ENCODE results near the gene ATXN7. TPM values are rescaled to one million over a fixed set of nuclear protein-coding genes. Genes with fewer than 3 reads are reported as not detected.

The ATXN7 gene
- polyA plus RNA-seq, 3 donors: 2.7 to 29.5 (median 3.2) TPM

DNA sequence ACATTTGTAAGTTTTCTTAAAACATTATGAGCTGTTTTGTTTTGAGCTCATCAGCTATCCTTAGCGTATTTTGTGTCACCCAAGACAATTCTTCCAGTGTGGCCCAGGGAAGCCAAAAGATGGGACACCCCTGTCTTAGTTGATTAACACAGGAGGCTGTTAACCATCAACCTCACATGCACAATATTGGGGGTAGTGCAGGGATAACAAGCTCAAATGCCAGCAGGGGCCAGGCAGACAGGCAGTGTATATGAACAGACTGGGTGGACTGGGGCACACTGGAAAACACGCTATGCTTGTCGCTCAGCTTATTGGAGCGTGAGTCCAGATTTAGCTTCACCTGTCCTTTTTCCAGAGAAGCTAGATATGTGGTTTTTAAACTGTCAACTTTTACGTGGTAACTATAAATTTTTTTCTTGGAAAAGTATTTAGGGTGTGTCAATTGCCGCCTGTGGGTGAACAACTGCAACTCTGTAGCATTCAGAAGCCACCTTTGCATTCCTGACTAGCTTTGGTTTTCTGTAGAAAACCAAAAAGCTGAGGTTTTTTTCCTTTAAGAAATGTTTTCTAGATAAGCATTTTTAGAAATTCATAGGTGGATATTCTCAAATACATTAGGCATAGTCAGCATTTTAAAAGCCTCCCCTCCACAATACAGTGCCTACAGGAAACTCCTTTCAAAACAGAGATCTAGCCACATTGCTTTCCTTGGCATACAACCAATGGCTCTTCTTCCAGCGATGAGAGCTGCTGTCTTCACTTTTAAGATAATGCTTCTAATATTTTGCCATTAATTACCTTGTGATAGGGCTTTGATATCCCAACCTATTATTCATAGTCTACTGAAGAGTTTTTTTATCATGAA is 145.1 kb downstream of the ATXN7 start:
- H2AFZ ChIP-seq (ENCODE audit: insufficient read depth, low read depth, low read length, poor library complexity, severe bottlenecking): no peak overlapping the region
- peak overlapping the region; percentile 19 for H3K9ac ChIP-seq (ENCODE audit: insufficient read depth, low read length, poor library complexity, severe bottlenecking)
- no peak for DNase-seq
- 79% methylated on average over 4 of the region's 7 CpGs for WGBS (ENCODE audit: insufficient coverage)
- peaks cover 80% of the 10 kb centered on the region for H4K20me1 ChIP-seq (ENCODE audit: insufficient read depth, low read length)
- peaks cover 5 to 15% of the 10 kb centered on the region in 2 donors for H3K4me1 ChIP-seq (ENCODE audit: control insufficient read depth in 1 of 2, insufficient read depth in 2 of 2, low read length in 2 of 2)
- peaks cover 90 to 100% of the 10 kb centered on the region in 2 donors for H3K36me3 ChIP-seq (replicated peaks in 1 of 2; ENCODE audit: control insufficient read depth in 1 of 2, insufficient read depth in 2 of 2, low read length in 2 of 2)
- peaks cover 19% of the 10 kb centered on the region for H3K79me2 ChIP-seq (ENCODE audit: insufficient read depth, low read length)
- Mint-ChIP-seq H3K27me3 (ENCODE audit: low read depth in 3 of 3) (no peaks in the 10 kb centered on the region), H3K4me3 (no peak overlapping the region), H3K27ac (peak overlapping the region in 5 of 7 donors; percentile 16 to 77 (median 70)), H3K36me3 (peaks cover 59% of the 10 kb centered on the region in 2 donors), H3K9me3 (no peaks in the 10 kb centered on the region), H3K4me1 (peaks cover 8% of the 10 kb centered on the region)
- H3K27ac ChIP-seq (ENCODE audit: low read depth in 1 of 2, low read length in 2 of 2): peak overlapping the region in 1 of 2 donors; percentile 74
- H3K4me3 ChIP-seq (replicated peaks in 1 of 3; ENCODE audit: low read depth in 2 of 3, low read length in 3 of 3): no peak overlapping the region
- intact Hi-C loops (cut with micrococcal nuclease): no loop called here
- no peaks in the 10 kb centered on the region for H3K27me3 ChIP-seq (ENCODE audit: control insufficient read depth in 2 of 2, insufficient read depth in 2 of 2, low read length in 2 of 2)
- H3K9me3 ChIP-seq (replicated peaks in 1 of 2; ENCODE audit: control insufficient read depth in 1 of 2, insufficient read depth in 1 of 2, low read length in 2 of 2): no peaks in the 10 kb centered on the region
- no peak overlapping the region for H3K4me2 ChIP-seq (replicated peaks; ENCODE audit: extremely low read depth, low read length, poor library complexity, severe bottlenecking)
- TF ChIP-seq, protein P1, sequence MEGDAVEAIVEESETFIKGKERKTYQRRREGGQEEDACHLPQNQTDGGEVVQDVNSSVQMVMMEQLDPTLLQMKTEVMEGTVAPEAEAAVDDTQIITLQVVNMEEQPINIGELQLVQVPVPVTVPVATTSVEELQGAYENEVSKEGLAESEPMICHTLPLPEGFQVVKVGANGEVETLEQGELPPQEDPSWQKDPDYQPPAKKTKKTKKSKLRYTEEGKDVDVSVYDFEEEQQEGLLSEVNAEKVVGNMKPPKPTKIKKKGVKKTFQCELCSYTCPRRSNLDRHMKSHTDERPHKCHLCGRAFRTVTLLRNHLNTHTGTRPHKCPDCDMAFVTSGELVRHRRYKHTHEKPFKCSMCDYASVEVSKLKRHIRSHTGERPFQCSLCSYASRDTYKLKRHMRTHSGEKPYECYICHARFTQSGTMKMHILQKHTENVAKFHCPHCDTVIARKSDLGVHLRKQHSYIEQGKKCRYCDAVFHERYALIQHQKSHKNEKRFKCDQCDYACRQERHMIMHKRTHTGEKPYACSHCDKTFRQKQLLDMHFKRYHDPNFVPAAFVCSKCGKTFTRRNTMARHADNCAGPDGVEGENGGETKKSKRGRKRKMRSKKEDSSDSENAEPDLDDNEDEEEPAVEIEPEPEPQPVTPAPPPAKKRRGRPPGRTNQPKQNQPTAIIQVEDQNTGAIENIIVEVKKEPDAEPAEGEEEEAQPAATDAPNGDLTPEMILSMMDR (IDR thresholded peaks at IDR 0.05): no peak

- H3K36me3 ChIP-seq (replicated peaks in 1 of 2; ENCODE audit: control insufficient read depth in 1 of 2, insufficient read depth in 2 of 2, low read length in 2 of 2): peaks cover 90 to 100% of the 10 kb centered on the region in 2 donors
- H3K4me1 Mint-ChIP-seq: peaks cover 8% of the 10 kb centered on the region
- H3K9ac ChIP-seq (ENCODE audit: insufficient read depth, low read length, poor library complexity, severe bottlenecking): no peak overlapping the region
- no peak overlapping the region for H3K4me3 ChIP-seq (replicated peaks in 1 of 3; ENCODE audit: low read depth in 2 of 3, low read length in 3 of 3)
- no peak overlapping the region for H3K4me2 ChIP-seq (replicated peaks; ENCODE audit: extremely low read depth, low read length, poor library complexity, severe bottlenecking)
- H3K27me3 Mint-ChIP-seq (ENCODE audit: low read depth in 3 of 3): peaks cover 0 to 3% (median 0%) of the 10 kb centered on the region in 3 donors
- intact Hi-C loops (cut with micrococcal nuclease): no loop called here
- H3K27me3 ChIP-seq (ENCODE audit: control insufficient read depth in 2 of 2, insufficient read depth in 2 of 2, low read length in 2 of 2): no peaks in the 10 kb centered on the region
- no peak overlapping the region for H2AFZ ChIP-seq (ENCODE audit: insufficient read depth, low read depth, low read length, poor library complexity, severe bottlenecking)
- DNase-seq: no peak
- no peaks in the 10 kb centered on the region for H3K9me3 ChIP-seq (replicated peaks in 1 of 2; ENCODE audit: control insufficient read depth in 1 of 2, insufficient read depth in 1 of 2, low read length in 2 of 2)
- H3K79me2 ChIP-seq (ENCODE audit: insufficient read depth, low read length): peaks cover 24% of the 10 kb centered on the region
- no peak overlapping the region for H3K4me3 Mint-ChIP-seq
- peaks cover 65 to 67% of the 10 kb centered on the region in 2 donors for H3K36me3 Mint-ChIP-seq
- no peaks in the 10 kb centered on the region for H3K9me3 Mint-ChIP-seq
- peaks cover 80% of the 10 kb centered on the region for H4K20me1 ChIP-seq (ENCODE audit: insufficient read depth, low read length)
- peaks cover 5 to 15% of the 10 kb centered on the region in 2 donors for H3K4me1 ChIP-seq (ENCODE audit: control insufficient read depth in 1 of 2, insufficient read depth in 2 of 2, low read length in 2 of 2)
- 98% methylated on average over 7 of the region's 7 CpGs for WGBS (ENCODE audit: insufficient coverage)
- TF ChIP-seq, protein P1 (IDR thresholded peaks at IDR 0.05): no peak
- peak overlapping the region in 2 of 7 donors; percentile 0 to 1 for H3K27ac Mint-ChIP-seq
- peak overlapping the region in 1 of 2 donors; percentile 74 for H3K27ac ChIP-seq (ENCODE audit: low read depth in 1 of 2, low read length in 2 of 2)
Measured at GRCh38 chr3:64009528-64009927, 145.9 kb downstream of the ATXN7 start.
